UCSD-AML1 (cell line): ENCODE data around the gene EFHC2.
"Not testable (repeated sequence)": the region's sequence is repeated elsewhere in the genome, so short reads cannot be mapped to it uniquely, and the experiment has no call there.

Experiments used
- DNase-seq: peaks from one replicate; lab custom pipeline; 2025; ENCODE audit not compliant: unreplicated experiment; lab: John Stamatoyannopoulos, UW

Gene EFHC2

GRCh38 chrX:44235534-44235933 is 107.9 kb downstream of the EFHC2 start:
- peak; percentile 16 for DNase-seq

DNA sequence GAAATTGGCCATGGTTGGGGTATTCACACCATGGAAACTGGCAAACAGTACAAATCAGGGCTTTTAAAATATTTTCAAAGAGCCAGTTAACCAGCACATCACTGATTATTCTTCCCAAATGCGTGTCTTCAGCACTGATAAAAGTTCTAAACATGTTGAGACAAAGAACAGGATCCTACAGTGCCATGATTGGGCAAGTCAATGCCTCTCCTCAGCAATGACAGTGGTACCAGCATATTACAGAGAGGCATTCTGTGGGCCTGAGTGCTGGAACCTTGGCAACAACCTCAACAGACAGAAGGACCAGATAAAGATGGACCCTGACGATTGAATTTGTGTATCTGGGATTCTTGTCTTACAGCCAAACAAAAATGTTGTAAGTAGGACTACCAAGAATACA is 108.9 kb downstream of the EFHC2 start:
- DNase-seq: no peak

DNA sequence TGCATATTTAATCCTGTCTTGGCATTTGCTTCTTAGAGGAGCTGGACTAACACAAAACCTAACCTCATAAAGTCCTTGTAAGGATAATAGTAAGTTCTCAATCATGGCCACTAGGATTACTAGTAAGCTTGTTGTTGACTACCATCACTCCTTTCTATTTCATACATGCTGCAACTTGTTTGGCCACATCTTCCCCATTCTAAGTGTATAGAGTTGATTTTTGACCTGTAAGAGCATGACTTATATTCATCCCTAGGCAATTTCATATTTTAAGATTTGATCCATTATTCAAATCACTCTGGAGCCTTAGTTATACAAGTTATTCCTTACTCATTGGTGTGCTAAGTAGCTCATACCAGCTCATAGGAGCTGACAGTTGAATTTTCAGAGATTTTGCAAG is 109.4 kb downstream of the EFHC2 start:
- no peak for DNase-seq

DNA sequence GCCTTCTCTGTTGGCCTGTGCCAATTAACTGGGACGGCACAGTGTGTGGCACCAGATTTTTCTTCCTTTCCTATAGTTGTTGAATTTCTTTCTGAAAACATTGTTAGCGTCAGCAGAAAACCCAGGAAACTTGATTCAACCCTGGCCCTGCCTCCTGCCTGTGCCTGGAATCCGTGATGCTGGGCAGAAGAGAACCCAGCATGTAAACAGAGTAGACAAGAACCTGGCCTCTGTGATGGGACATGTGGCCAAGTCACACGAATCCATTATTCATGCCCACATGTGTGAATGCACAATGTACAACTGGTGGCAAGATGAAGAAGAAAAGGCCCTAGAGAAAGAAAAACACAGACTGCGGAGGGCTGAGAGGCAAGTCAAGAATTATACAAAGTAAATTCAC is 111.4 kb downstream of the EFHC2 start:
- DNase-seq: no peak

GRCh38 chrX:44228621-44229020 is 114.9 kb downstream of the EFHC2 start:
- DNase-seq: no peak

GRCh38 chrX:44227991-44228390 is 115.5 kb downstream of the EFHC2 start:
- no peak for DNase-seq

GRCh38 chrX:44225667-44226066 is 117.8 kb downstream of the EFHC2 start:
- DNase-seq: no peak

GRCh38 chrX:44224760-44225159 is 118.7 kb downstream of the EFHC2 start:
- no peak for DNase-seq

- DNase-seq: no peak
These were observed 120.3 kb downstream of the EFHC2 start for GRCh38 chrX:44223150-44223549.

DNA sequence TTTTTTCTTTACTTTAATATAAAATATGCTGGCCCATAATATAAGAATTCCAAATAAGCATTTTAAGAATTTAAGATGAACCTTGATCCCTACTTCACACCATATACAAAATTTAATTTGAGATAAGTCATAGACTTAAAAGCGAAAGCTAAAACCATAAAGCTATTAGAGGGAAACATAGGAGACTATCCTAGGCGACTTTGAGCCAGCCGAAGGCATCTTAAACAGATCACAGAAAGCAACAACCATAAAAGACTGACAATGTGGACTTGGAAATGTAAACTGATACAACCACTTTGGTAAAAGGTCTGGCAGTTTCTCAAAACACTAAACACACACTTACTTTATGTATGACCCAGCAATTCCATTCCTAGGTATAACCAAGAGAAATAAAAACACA is 125.0 kb downstream of the EFHC2 start:
- DNase-seq: no peak

DNA sequence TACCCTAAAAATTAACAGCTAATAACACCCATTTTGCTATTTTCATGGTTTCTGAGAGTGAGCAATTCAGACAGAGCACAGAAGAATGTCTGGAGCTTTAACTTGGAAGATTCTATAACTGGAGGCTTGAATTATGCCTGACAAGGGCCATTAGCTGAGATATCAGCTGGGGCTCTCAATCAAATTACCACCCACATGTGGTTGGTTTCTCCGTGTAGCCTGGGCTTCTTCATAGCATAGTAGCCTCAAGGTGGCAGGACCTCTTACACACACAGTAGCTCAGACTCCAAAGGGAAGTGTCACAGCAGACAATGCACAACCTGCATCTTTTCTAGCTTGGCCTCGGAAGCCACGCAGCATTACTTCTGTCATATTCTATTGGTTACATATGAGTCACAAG is 127.3 kb downstream of the EFHC2 start:
- DNase-seq: no peak

GRCh38 chrX:44203791-44204190 is 139.7 kb downstream of the EFHC2 start:
- DNase-seq: no peak

- no peak for DNase-seq
These were observed 140.9 kb downstream of the EFHC2 start for GRCh38 chrX:44202596-44202995.

- DNase-seq: no peak
These were observed 154.4 kb downstream of the EFHC2 start for GRCh38 chrX:44189116-44189515.

- DNase-seq: not testable (repeated sequence)
These were observed 155.6 kb downstream of the EFHC2 start for GRCh38 chrX:44187915-44188314.

DNA sequence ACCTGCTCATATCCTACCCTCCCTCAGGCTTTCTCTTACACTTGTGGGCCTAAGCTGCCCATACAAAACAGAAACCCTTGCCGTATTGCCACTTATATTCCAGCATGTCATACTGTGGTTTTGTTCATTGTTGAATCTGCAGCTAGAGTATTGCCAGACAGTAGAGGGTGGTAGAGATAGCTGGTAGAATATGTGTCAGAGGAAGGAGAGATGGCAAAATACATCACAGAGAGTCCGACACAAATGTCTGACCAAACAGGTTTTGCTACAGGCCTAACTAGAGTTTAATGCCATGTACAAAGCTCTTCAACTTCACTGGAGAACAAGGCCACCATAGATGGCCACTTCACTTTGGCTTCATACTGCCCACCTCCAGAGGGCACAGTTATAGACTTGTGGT is 160.1 kb downstream of the EFHC2 start:
- no peak for DNase-seq

DNA sequence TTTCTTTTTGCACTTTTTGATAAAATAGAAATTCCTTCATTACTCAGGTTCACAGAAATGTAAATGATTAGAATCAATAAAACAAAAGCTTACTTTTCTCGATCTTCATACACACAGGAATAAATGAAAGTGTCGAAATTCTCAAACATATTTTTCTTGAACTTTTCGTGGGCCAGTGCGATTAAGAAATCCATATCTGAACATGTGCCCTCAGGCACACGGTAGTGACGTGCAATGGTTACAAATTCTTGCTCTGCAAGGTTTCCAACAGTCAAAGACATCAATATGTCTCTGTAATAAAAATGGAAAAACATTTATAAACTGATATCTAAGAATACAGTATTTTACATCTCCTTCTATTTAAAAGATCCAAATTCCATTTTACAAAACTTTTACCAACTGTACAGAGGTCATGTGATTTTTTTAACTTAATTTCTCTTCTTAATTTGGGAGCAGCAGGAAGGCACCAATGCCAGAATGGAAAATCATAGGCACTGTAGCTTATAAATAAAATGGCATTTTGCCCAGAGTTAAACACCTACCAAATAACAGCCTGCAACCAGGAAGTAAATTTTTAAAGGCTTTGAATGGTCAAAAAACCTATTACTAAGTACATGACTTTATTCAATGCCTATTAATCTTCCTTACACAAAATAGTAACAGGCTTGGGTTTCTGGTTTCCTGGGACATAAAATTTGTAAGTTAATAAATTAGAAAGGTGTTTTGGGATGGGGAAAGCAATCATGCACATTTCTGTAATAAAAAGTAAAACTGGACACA is 165.0 kb downstream of the EFHC2 start:
- no peak for DNase-seq

DNA sequence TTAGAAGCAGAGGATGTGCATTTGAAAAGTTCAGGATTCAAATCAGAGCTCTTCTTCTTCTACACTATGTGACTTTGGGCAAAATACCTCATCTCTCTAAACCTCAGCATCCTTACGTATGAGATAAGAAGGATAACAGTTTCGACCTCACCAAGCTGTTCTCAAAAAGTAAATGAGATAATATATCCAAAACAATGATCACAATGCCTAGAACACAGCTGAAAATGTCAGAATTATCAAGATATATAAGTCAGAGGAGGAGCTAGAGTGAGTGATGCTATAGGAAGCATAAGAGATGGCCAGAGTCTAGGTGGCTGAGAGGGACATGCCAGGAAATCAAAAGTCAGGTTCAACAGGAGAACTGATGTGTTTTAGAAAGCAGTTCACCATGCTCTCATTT is 168.0 kb downstream of the EFHC2 start:
- no peak for DNase-seq

- DNase-seq: no peak
These were observed 169.4 kb downstream of the EFHC2 start for GRCh38 chrX:44174061-44174460.

DNA sequence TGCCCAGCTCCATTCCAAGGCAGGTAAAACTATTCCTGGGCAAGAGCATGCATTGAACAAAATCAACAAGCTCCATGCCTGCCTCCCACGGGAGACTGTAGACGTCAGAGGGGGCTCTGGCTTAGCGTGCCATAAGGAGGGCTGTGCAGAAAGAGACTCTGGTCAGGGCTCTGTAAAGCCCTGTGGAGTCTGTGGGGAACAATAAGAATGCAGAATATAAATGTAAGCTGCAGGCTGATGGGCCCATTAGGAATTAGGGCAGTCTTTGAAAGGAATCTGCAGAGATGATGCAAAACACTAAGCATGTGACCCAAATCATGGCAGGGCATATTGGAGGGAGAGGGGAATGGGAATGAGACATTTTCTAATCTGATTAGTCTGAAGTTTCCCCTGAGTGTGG is 170.3 kb downstream of the EFHC2 start:
- DNase-seq: no peak

DNA sequence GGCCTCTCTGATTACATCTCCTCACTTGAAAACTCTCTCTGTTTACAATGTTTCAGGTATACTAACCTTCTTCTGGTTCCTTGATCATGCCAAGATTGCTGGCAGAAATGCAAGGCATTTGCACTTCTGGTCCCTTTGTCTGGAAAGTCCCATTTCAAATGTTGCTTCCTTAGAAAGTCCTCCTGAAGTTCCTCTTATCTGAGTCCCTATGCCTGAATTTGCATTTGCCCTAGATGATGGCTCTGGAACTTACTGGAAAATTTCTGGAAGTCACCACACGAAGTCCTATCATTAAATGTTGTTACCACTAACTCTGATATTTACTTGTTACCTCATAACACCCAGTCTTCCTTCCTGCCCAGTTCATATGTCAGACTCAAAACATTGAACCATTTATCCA is 176.4 kb downstream of the EFHC2 start:
- DNase-seq: no peak

- no peak for DNase-seq
These were observed 180.5 kb downstream of the EFHC2 start for GRCh38 chrX:44162964-44163475.

- DNase-seq: no peak
These were observed 185.6 kb downstream of the EFHC2 start for GRCh38 chrX:44157858-44158257.
